ENCODE data around the gene SLC39A6.
"Not testable (repeated sequence)": the region's sequence is repeated elsewhere in the genome, so short reads cannot be mapped to it uniquely, and the experiment has no call there.

The SLC39A6 gene

GRCh38 chr18:36127836-36128529 lies 1.2 kb downstream of the SLC39A6 start:
- H3K4me3 ChIP-seq (ENCODE audit: low read depth in 1 of 2, low read length in 2 of 2), result peak overlapping the region; percentile 91 to 99
- no peak overlapping the region for H3K27ac ChIP-seq (ENCODE audit: low read depth, low read length)
- peaks cover 3 to 6% of the 10 kb centered on the region in 2 donors for H3K36me3 ChIP-seq (ENCODE audit: control insufficient read depth in 1 of 2, insufficient read depth in 2 of 2, low read length in 2 of 2)
- peak overlapping the region in 1 of 2 donors; percentile 95 for H3K9ac ChIP-seq (ENCODE audit: low read depth in 1 of 2, low read length in 2 of 2)
- H3K4me1 ChIP-seq (ENCODE audit: control insufficient read depth in 1 of 2, insufficient read depth in 2 of 2, low read length in 2 of 2), result peaks cover 14 to 27% of the 10 kb centered on the region in 2 donors
- no peaks in the 10 kb centered on the region for H3K27me3 ChIP-seq (ENCODE audit: control insufficient read depth in 1 of 2, insufficient read depth in 2 of 2, low read length in 2 of 2)
- no peaks in the 10 kb centered on the region for H3K9me3 ChIP-seq (ENCODE audit: control insufficient read depth in 1 of 2, low read length in 2 of 2)

GRCh38 chr18:36126668-36127067 lies 2.5 kb downstream of the SLC39A6 start:
- peaks cover 14 to 19% of the 10 kb centered on the region in 2 donors for H3K4me1 ChIP-seq (ENCODE audit: control insufficient read depth in 1 of 2, insufficient read depth in 2 of 2, low read length in 2 of 2)
- H3K4me3 ChIP-seq (ENCODE audit: low read depth in 1 of 2, low read length in 2 of 2), result no peak overlapping the region
- no peak overlapping the region for H3K9ac ChIP-seq (ENCODE audit: low read depth in 1 of 2, low read length in 2 of 2)

GRCh38 chr18:36124841-36125240 lies 4.3 kb downstream of the SLC39A6 start:
- Histone ChIP-seq H3K9me3 (ENCODE audit: control insufficient read depth in 1 of 2, low read length in 2 of 2) (no peaks in the 10 kb centered on the region), H3K27me3 (ENCODE audit: control insufficient read depth in 1 of 2, insufficient read depth in 2 of 2, low read length in 2 of 2) (no peaks in the 10 kb centered on the region), H3K4me1 (ENCODE audit: control insufficient read depth in 1 of 2, insufficient read depth in 2 of 2, low read length in 2 of 2) (peaks cover 4 to 7% of the 10 kb centered on the region in 2 donors), H3K36me3 (ENCODE audit: control insufficient read depth in 1 of 2, insufficient read depth in 2 of 2, low read length in 2 of 2) (peaks cover 9 to 19% of the 10 kb centered on the region in 2 donors), H3K27ac (ENCODE audit: low read depth, low read length) (no peak overlapping the region), H3K4me3 (ENCODE audit: low read depth in 1 of 2, low read length in 2 of 2) (no peak overlapping the region), H3K9ac (ENCODE audit: low read depth in 1 of 2, low read length in 2 of 2) (no peak overlapping the region)

More at GRCh38 chr18:36126668-36127067, 2.5 kb downstream of the SLC39A6 start:
- Histone ChIP-seq H3K36me3 (ENCODE audit: control insufficient read depth in 1 of 2, insufficient read depth in 2 of 2, low read length in 2 of 2) (peaks cover 3 to 13% of the 10 kb centered on the region in 2 donors), H3K27me3 (ENCODE audit: control insufficient read depth in 1 of 2, insufficient read depth in 2 of 2, low read length in 2 of 2) (no peaks in the 10 kb centered on the region), H3K9me3 (ENCODE audit: control insufficient read depth in 1 of 2, low read length in 2 of 2) (no peaks in the 10 kb centered on the region), H3K27ac (ENCODE audit: low read depth, low read length) (no peak overlapping the region)

- H3K9me3 ChIP-seq (ENCODE audit: control insufficient read depth in 1 of 2, low read length in 2 of 2), result no peaks in the 10 kb centered on the region
- peaks cover 13 to 28% of the 10 kb centered on the region in 2 donors for H3K36me3 ChIP-seq (ENCODE audit: control insufficient read depth in 1 of 2, insufficient read depth in 2 of 2, low read length in 2 of 2)
- H3K4me1 ChIP-seq (ENCODE audit: control insufficient read depth in 1 of 2, insufficient read depth in 2 of 2, low read length in 2 of 2), result no peaks in the 10 kb centered on the region
- no peaks in the 10 kb centered on the region for H3K27me3 ChIP-seq (ENCODE audit: control insufficient read depth in 1 of 2, insufficient read depth in 2 of 2, low read length in 2 of 2)
- H3K4me3 ChIP-seq (ENCODE audit: low read depth in 1 of 2, low read length in 2 of 2), result no peak overlapping the region
- no peak overlapping the region for H3K9ac ChIP-seq (ENCODE audit: low read depth in 1 of 2, low read length in 2 of 2)
- H3K27ac ChIP-seq (ENCODE audit: low read depth, low read length), result no peak overlapping the region
Measured at GRCh38 chr18:36120297-36120696, 8.8 kb downstream of the SLC39A6 start.

GRCh38 chr18:36116771-36117170 lies 12.4 kb downstream of the SLC39A6 start:
- H3K27me3 ChIP-seq (ENCODE audit: control insufficient read depth in 1 of 2, insufficient read depth in 2 of 2, low read length in 2 of 2); H3K9me3 ChIP-seq (ENCODE audit: control insufficient read depth in 1 of 2, low read length in 2 of 2); H3K4me1 ChIP-seq (ENCODE audit: control insufficient read depth in 1 of 2, insufficient read depth in 2 of 2, low read length in 2 of 2); H3K4me3 ChIP-seq (ENCODE audit: low read depth in 1 of 2, low read length in 2 of 2); H3K27ac ChIP-seq (ENCODE audit: low read depth, low read length); H3K9ac ChIP-seq (ENCODE audit: low read depth in 1 of 2, low read length in 2 of 2): not testable (repeated sequence)
- H3K36me3 ChIP-seq (ENCODE audit: control insufficient read depth in 1 of 2, insufficient read depth in 2 of 2, low read length in 2 of 2), result peaks cover 18 to 38% of the 10 kb centered on the region in 2 donors

- H3K9ac ChIP-seq (ENCODE audit: low read depth in 1 of 2, low read length in 2 of 2), result no peak overlapping the region
- H3K36me3 ChIP-seq (ENCODE audit: control insufficient read depth in 1 of 2, insufficient read depth in 2 of 2, low read length in 2 of 2), result peaks cover 17 to 39% of the 10 kb centered on the region in 2 donors
- no peaks in the 10 kb centered on the region for H3K4me1 ChIP-seq (ENCODE audit: control insufficient read depth in 1 of 2, insufficient read depth in 2 of 2, low read length in 2 of 2)
- no peaks in the 10 kb centered on the region for H3K27me3 ChIP-seq (ENCODE audit: control insufficient read depth in 1 of 2, insufficient read depth in 2 of 2, low read length in 2 of 2)
- H3K27ac ChIP-seq (ENCODE audit: low read depth, low read length), result no peak overlapping the region
- no peaks in the 10 kb centered on the region for H3K9me3 ChIP-seq (ENCODE audit: control insufficient read depth in 1 of 2, low read length in 2 of 2)
- no peak overlapping the region for H3K4me3 ChIP-seq (ENCODE audit: low read depth in 1 of 2, low read length in 2 of 2)
Measured at GRCh38 chr18:36114738-36115137, 14.4 kb downstream of the SLC39A6 start.

GRCh38 chr18:36114251-36114650 lies 14.9 kb downstream of the SLC39A6 start:
- no peak overlapping the region for H3K9ac ChIP-seq (ENCODE audit: low read depth in 1 of 2, low read length in 2 of 2)
- no peak overlapping the region for H3K27ac ChIP-seq (ENCODE audit: low read depth, low read length)
- no peaks in the 10 kb centered on the region for H3K4me1 ChIP-seq (ENCODE audit: control insufficient read depth in 1 of 2, insufficient read depth in 2 of 2, low read length in 2 of 2)
- no peaks in the 10 kb centered on the region for H3K9me3 ChIP-seq (ENCODE audit: control insufficient read depth in 1 of 2, low read length in 2 of 2)
- H3K4me3 ChIP-seq (ENCODE audit: low read depth in 1 of 2, low read length in 2 of 2), result no peak overlapping the region
- H3K36me3 ChIP-seq (ENCODE audit: control insufficient read depth in 1 of 2, insufficient read depth in 2 of 2, low read length in 2 of 2), result peaks cover 17 to 39% of the 10 kb centered on the region in 2 donors
- H3K27me3 ChIP-seq (ENCODE audit: control insufficient read depth in 1 of 2, insufficient read depth in 2 of 2, low read length in 2 of 2), result no peaks in the 10 kb centered on the region

GRCh38 chr18:36112302-36112701 lies 16.8 kb downstream of the SLC39A6 start:
- Histone ChIP-seq H3K9ac (ENCODE audit: low read depth in 1 of 2, low read length in 2 of 2) (no peak overlapping the region), H3K4me3 (ENCODE audit: low read depth in 1 of 2, low read length in 2 of 2) (no peak overlapping the region), H3K27ac (ENCODE audit: low read depth, low read length) (no peak overlapping the region), H3K36me3 (ENCODE audit: control insufficient read depth in 1 of 2, insufficient read depth in 2 of 2, low read length in 2 of 2) (peaks cover 17 to 39% of the 10 kb centered on the region in 2 donors), H3K4me1 (ENCODE audit: control insufficient read depth in 1 of 2, insufficient read depth in 2 of 2, low read length in 2 of 2) (no peaks in the 10 kb centered on the region), H3K27me3 (ENCODE audit: control insufficient read depth in 1 of 2, insufficient read depth in 2 of 2, low read length in 2 of 2) (no peaks in the 10 kb centered on the region), H3K9me3 (ENCODE audit: control insufficient read depth in 1 of 2, low read length in 2 of 2) (no peaks in the 10 kb centered on the region)

- Histone ChIP-seq H3K9ac (ENCODE audit: low read depth in 1 of 2, low read length in 2 of 2) (no peak overlapping the region), H3K27me3 (ENCODE audit: control insufficient read depth in 1 of 2, insufficient read depth in 2 of 2, low read length in 2 of 2) (no peaks in the 10 kb centered on the region), H3K36me3 (ENCODE audit: control insufficient read depth in 1 of 2, insufficient read depth in 2 of 2, low read length in 2 of 2) (peaks cover 12 to 30% of the 10 kb centered on the region in 2 donors), H3K4me3 (ENCODE audit: low read depth in 1 of 2, low read length in 2 of 2) (no peak overlapping the region), H3K4me1 (ENCODE audit: control insufficient read depth in 1 of 2, insufficient read depth in 2 of 2, low read length in 2 of 2) (no peaks in the 10 kb centered on the region), H3K9me3 (ENCODE audit: control insufficient read depth in 1 of 2, low read length in 2 of 2) (no peaks in the 10 kb centered on the region), H3K27ac (ENCODE audit: low read depth, low read length) (no peak overlapping the region)
Measured at GRCh38 chr18:36109737-36110136, 19.4 kb downstream of the SLC39A6 start.

GRCh38 chr18:36108601-36109000 lies 20.5 kb downstream of the SLC39A6 start:
- Histone ChIP-seq H3K9me3 (ENCODE audit: control insufficient read depth in 1 of 2, low read length in 2 of 2) (no peaks in the 10 kb centered on the region), H3K27me3 (ENCODE audit: control insufficient read depth in 1 of 2, insufficient read depth in 2 of 2, low read length in 2 of 2) (no peaks in the 10 kb centered on the region), H3K9ac (ENCODE audit: low read depth in 1 of 2, low read length in 2 of 2) (no peak overlapping the region), H3K4me3 (ENCODE audit: low read depth in 1 of 2, low read length in 2 of 2) (no peak overlapping the region), H3K27ac (ENCODE audit: low read depth, low read length) (no peak overlapping the region), H3K4me1 (ENCODE audit: control insufficient read depth in 1 of 2, insufficient read depth in 2 of 2, low read length in 2 of 2) (no peaks in the 10 kb centered on the region), H3K36me3 (ENCODE audit: control insufficient read depth in 1 of 2, insufficient read depth in 2 of 2, low read length in 2 of 2) (peaks cover 8 to 21% of the 10 kb centered on the region in 2 donors)
